Endothelial cell of umbilical vein (primary cell): ENCODE data around the gene PNMA8A. TPM values are rescaled to one million over a fixed set of nuclear protein-coding genes. Genes with fewer than 3 reads are reported as not detected.

ENCODE experiments used
- BruUV-seq: library from RNA; stranded (reverse); fragments of 400-500 nt; replicated peaks from 2 replicates; lab custom pipeline; 2021; lab: Mats Ljungman, UMichigan
- CTCF ChIA-PET: fragments of 300-600, 350-600 bp; sonication (Branson Sonifier 250); formaldehyde crosslinking; loops from one replicate; lab custom pipeline; 2021; ENCODE audit warnings: antibody characterized with exemption, inconsistent platforms; lab: Charles Lee
- POLR2A ChIA-PET: fragments of 300-600, 350-600 bp; sonication (Branson Sonifier 250); formaldehyde crosslinking; loops from one replicate; lab custom pipeline; 2021; ENCODE audit warnings: antibody characterized with exemption, inconsistent platforms; lab: Charles Lee
- DNase-seq: peaks from one replicate; pipeline ENCODE4 v3.0.0-alpha.2; 2011; ENCODE audit warnings: low read depth, low spot score
- FAIRE-seq: peaks from 2 replicates; lab custom pipeline; 2011; peaks lifted over from hg19 to GRCh38; lab: Jason Lieb, UNC
- H2AFZ ChIP-seq: 2 replicates; pipeline ENCODE4 v1.6.0; 2012; ENCODE audit warnings: low read depth, low read length, control low read depth, inconsistent platforms
- H3K27ac ChIP-seq: 2 replicates; pipeline ENCODE4 v1.5.1; 2011; ENCODE audit warnings: low read depth, mild to moderate bottlenecking, control low read depth, low read length, moderate library complexity; ENCODE audit not compliant: insufficient read depth
- H3K27me3 ChIP-seq, 2 experiments: 2 replicates each; pipeline versions ENCODE4 v1.6.0 to v1.6.1; 2011; ENCODE audit warnings: low read length in 2 of 2, mixed read lengths in 1 of 2; ENCODE audit not compliant: control insufficient read depth in 2 of 2, insufficient read depth in 2 of 2
- H3K36me3 ChIP-seq, 2 experiments: 2 replicates in 1 of 2; 3 replicates in 1 of 2; pipeline ENCODE4 v1.5.1; 2011; ENCODE audit warnings: low read length in 2 of 2, mild to moderate bottlenecking in 1 of 2, moderate library complexity in 1 of 2; ENCODE audit not compliant: control insufficient read depth in 2 of 2, insufficient read depth in 2 of 2; ENCODE audit errors: extremely low read depth in 1 of 2
- H3K4me1 ChIP-seq: 3 replicates; pipeline ENCODE4 v1.5.1; 2011; ENCODE audit warnings: mild to moderate bottlenecking, low read length; ENCODE audit not compliant: control insufficient read depth, insufficient read depth; ENCODE audit errors: extremely low read depth
- H3K4me2 ChIP-seq: 2 replicates; pipeline ENCODE4 v1.6.1; 2011; ENCODE audit warnings: low read length, control low read depth, mixed read lengths; ENCODE audit not compliant: insufficient read depth
- H3K4me3 ChIP-seq, 3 experiments: fragments of 200-600 bp in 1 of 3; sonication (generic), shearing (Covaris generic) in 1 of 3; replicated peaks in 1 of 3; 2 replicates each; pipeline ENCODE4 v1.5.1; 2011 to 2016; ENCODE audit warnings: control low read depth in 3 of 3, low read length in 3 of 3, mild to moderate bottlenecking in 2 of 3, inconsistent platforms in 1 of 3, low read depth in 1 of 3, moderate library complexity in 1 of 3; ENCODE audit not compliant: insufficient read depth in 1 of 3
- H3K79me2 ChIP-seq: 2 replicates; pipeline ENCODE4 v1.6.0; 2012; ENCODE audit warnings: low read length, inconsistent platforms; ENCODE audit not compliant: control insufficient read depth, insufficient read depth
- H3K9ac ChIP-seq: replicated peaks from 2 replicates; pipeline ENCODE3; 2011; ENCODE audit warnings: low read length, control low read depth; ENCODE audit not compliant: insufficient read depth; ENCODE audit errors: extremely low read depth
- H3K9me1 ChIP-seq: replicated peaks from 3 replicates; pipeline ENCODE4 v1.6.0; 2011; ENCODE audit warnings: mild to moderate bottlenecking, low read length; ENCODE audit not compliant: control insufficient read depth, insufficient read depth; ENCODE audit errors: extremely low read depth
- H3K9me3 ChIP-seq: replicated peaks from 2 replicates; pipeline ENCODE4 v1.5.1; 2012; ENCODE audit warnings: low read length, inconsistent platforms; ENCODE audit not compliant: control insufficient read depth, insufficient read depth
- H4K20me1 ChIP-seq: replicated peaks from 2 replicates; pipeline ENCODE3; 2011; ENCODE audit warnings: mild to moderate bottlenecking, low read length; ENCODE audit not compliant: control insufficient read depth, insufficient read depth; ENCODE audit errors: extremely low read depth
- EZH2 ChIP-seq: IDR thresholded peaks from 2 replicates; pipeline ENCODE4 v1.6.1; 2012; ENCODE audit warnings: borderline replicate concordance, low read depth, mild to moderate bottlenecking, moderate library complexity, low read length, inconsistent platforms; ENCODE audit not compliant: severe bottlenecking
- FOS ChIP-seq: IDR thresholded peaks from 2 replicates; pipeline ENCODE4 v1.6.1; 2011; ENCODE audit warnings: mild to moderate bottlenecking, low read length, moderate library complexity, borderline replicate concordance; ENCODE audit not compliant: insufficient read depth
- GATA2 ChIP-seq: IDR thresholded peaks from 2 replicates; pipeline ENCODE4 v1.7.0; 2011; ENCODE audit warnings: low read depth, mild to moderate bottlenecking, moderate library complexity, mixed read lengths, low read length; ENCODE audit not compliant: insufficient read length, insufficient read depth
- JUN ChIP-seq: IDR thresholded peaks from 2 replicates; pipeline ENCODE4 v1.6.1; 2011; ENCODE audit warnings: borderline replicate concordance, low read depth; ENCODE audit not compliant: insufficient read length, insufficient read depth
- MYC ChIP-seq: IDR thresholded peaks from one replicate; pipeline ENCODE4 v1.6.1; 2011; ENCODE audit warnings: mild to moderate bottlenecking, low read depth, low read length
- POLR2A ChIP-seq: IDR thresholded peaks from 2 replicates; pipeline ENCODE4 v1.6.1; 2012; ENCODE audit warnings: low read depth, mild to moderate bottlenecking, control low read depth, low read length
- POLR2AphosphoS5 ChIP-seq: IDR thresholded peaks from 2 replicates; pipeline ENCODE4 v1.6.1; 2012; ENCODE audit warnings: low read depth, mild to moderate bottlenecking, control low read depth, low read length, moderate library complexity; ENCODE audit not compliant: insufficient read depth
- dilution Hi-C: fragments of 300-500 bp; cut with MboI; formaldehyde crosslinking; loops from one replicate; pipeline ENCODE4 v1.15.0; 2019; ENCODE audit warnings: low sequenced_read_pairs; ENCODE audit not compliant: extremely low pct_ligation_motif_present
- intact Hi-C: fragments of 100-400 bp; cut with micrococcal nuclease; formaldehyde crosslinking; loops from one replicate; pipeline ENCODE4 v1.10.0; 2022
- polyA plus RNA-seq, 4 experiments: library from polyadenylated mRNA; depleted of rRNA in 3 of 4; stranded (reverse) in 3 of 4; unstranded in 1 of 4; fragments of >200 nt; gene quantifications; 2 replicates each; pipeline versions ENCODE4 v1.2.1 to v1.2.3, GENCODE V29; 2011 to 2012; ENCODE audit warnings: missing spikeins in 1 of 4
- total RNA-seq: library from RNA; stranded (reverse); gene quantifications from 2 replicates; pipeline ENCODE4 v1.2.3, GENCODE V29; 2021
- TF ChIP-seq, protein P1 (sequence below): IDR thresholded peaks from 2 replicates; pipeline ENCODE4 v1.6.1; 2011; ENCODE audit not compliant: insufficient read depth, insufficient read length
- TF ChIP-seq, protein P2 (sequence below), 2 donors: IDR thresholded peaks; 1 replicate in 1 of 2; 2 replicates in 1 of 2; pipeline ENCODE4 v1.5.1; 2011; ENCODE audit warnings: low read length in 2 of 2, mild to moderate bottlenecking in 2 of 2, moderate library complexity in 2 of 2, control low read depth in 1 of 2, inconsistent platforms in 1 of 2, low read depth in 1 of 2; ENCODE audit not compliant: insufficient read depth in 1 of 2; ENCODE audit errors: extremely low read depth in 1 of 2

Gene PNMA8A
- total and polyA plus RNA-seq, 2 donors (not counting 3 experiments of a cell fraction or from before 2014, with no cell fraction given): 0.25 to 0.27 TPM

DNA sequence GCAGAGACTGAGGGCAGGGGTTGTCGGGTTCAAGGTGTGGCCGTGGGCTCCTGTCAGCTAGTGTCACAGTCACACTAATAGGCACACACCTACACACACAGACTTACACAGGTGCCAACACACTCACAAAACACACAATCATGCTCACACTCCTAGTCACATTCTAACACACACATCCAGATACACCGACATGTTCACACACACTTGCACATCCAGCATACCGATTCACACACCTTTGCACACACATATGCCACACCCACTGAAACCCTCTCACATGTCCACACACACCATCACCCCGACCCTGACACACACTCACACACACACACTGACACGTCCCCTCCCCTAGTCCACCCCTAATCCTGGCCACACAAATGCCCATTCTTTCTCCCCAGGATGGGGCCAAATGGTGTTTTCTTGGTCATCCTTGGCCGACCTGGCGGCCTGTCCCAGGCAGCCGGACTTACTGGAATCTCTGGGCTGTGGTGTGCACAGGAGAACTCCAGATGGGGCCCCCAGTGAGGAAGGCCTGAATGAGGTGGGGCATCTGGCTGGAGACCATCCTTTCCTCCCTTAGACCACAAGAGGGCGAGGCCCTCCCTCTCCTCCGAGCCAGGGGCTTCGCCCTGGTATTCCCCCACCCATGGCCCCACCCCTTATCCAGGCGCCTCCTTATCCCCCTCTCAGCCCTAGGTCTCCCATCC lies 43.4 kb upstream of the PNMA8A start:
- Histone ChIP-seq H3K9me1 (no peaks in the 10 kb centered on the region), H3K9me3 (no peaks in the 10 kb centered on the region), H3K79me2 (no peaks in the 10 kb centered on the region), H4K20me1 (no peaks in the 10 kb centered on the region), H3K4me2 (no peak overlapping the region), H2AFZ (no peak overlapping the region), H3K27me3 (no peaks in the 10 kb centered on the region), H3K9ac (no peak overlapping the region), H3K4me1 (no peaks in the 10 kb centered on the region), H3K4me3 (no peak overlapping the region), H3K27ac (no peak overlapping the region), H3K36me3 (no peaks in the 10 kb centered on the region)
- intact Hi-C loops (no loop called here), dilution Hi-C loops (no loop called here)
- CTCF ChIA-PET: interaction anchor here (1.0 to 6.5 kb wide), 6 partner anchors 13 to 234 kb away, joined by 3 to 72 read pairs (median 6); no protein-coding TSS in a partner anchor
- BruUV-seq: no TSS peak
- POLR2A ChIA-PET: no interaction called here
- FAIRE-seq: no peak
- TF ChIP-seq, protein P1, sequence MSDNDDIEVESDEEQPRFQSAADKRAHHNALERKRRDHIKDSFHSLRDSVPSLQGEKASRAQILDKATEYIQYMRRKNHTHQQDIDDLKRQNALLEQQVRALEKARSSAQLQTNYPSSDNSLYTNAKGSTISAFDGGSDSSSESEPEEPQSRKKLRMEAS: no peak
- TF ChIP-seq, protein P2, sequence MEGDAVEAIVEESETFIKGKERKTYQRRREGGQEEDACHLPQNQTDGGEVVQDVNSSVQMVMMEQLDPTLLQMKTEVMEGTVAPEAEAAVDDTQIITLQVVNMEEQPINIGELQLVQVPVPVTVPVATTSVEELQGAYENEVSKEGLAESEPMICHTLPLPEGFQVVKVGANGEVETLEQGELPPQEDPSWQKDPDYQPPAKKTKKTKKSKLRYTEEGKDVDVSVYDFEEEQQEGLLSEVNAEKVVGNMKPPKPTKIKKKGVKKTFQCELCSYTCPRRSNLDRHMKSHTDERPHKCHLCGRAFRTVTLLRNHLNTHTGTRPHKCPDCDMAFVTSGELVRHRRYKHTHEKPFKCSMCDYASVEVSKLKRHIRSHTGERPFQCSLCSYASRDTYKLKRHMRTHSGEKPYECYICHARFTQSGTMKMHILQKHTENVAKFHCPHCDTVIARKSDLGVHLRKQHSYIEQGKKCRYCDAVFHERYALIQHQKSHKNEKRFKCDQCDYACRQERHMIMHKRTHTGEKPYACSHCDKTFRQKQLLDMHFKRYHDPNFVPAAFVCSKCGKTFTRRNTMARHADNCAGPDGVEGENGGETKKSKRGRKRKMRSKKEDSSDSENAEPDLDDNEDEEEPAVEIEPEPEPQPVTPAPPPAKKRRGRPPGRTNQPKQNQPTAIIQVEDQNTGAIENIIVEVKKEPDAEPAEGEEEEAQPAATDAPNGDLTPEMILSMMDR (IDR thresholded peaks at IDR 0.05; ENCODE audit: extremely low read depth in 1 of 2, insufficient read depth in 1 of 2, low read depth in 1 of 2, low read length in 2 of 2): no peak
- TF ChIP-seq POLR2A: no peak
- TF ChIP-seq POLR2AphosphoS5: no peak
- TF ChIP-seq EZH2: no peak
- TF ChIP-seq JUN: no peak
- no peak for TF ChIP-seq MYC
- no peak for TF ChIP-seq FOS
- no peak for TF ChIP-seq GATA2
- no peak for DNase-seq
